IMR-90 (cell line): ENCODE measurements around the gene GMNC. TPM values are rescaled to one million over a fixed set of nuclear protein-coding genes. Genes with fewer than 3 reads are reported as not detected.

Experiments
- ATAC-seq: fragments of 200-7000 bp; cut with Tn5 transposase; 2 replicates; pipeline ENCODE4 v1.9.1; 2020; ENCODE audit warnings: low read depth, mild to moderate bottlenecking, moderate library complexity
- BruUV-seq: library from RNA; stranded (reverse); fragments of 400-500 nt; replicated peaks from 2 replicates; lab custom pipeline; 2021; lab: Mats Ljungman, UMichigan
- CTCF ChIA-PET: fragments of 300-600 bp; formaldehyde crosslinking; extraction: SDS; loops from one replicate; lab custom pipeline; 2021; ENCODE audit warnings: antibody characterized with exemption; lab: Yijun Ruan, JAX
- POLR2A ChIA-PET: fragments of 300-600 bp; sonication (Branson Sonifier 250); formaldehyde crosslinking; loops from one replicate; lab custom pipeline; 2022; ENCODE audit warnings: antibody characterized with exemption; ENCODE audit not compliant: unreplicated experiment; lab: Charles Lee
- DNase-seq: peaks from one replicate; pipeline ENCODE4 v3.0.0; 2013
- H2AFZ ChIP-seq: replicated peaks from 2 replicates; pipeline ENCODE3; 2013; ENCODE audit warnings: low read length, mild to moderate bottlenecking; ENCODE audit not compliant: poor library complexity
- H2AK5ac ChIP-seq: 2 replicates; pipeline ENCODE4 v1.6.1; 2013; ENCODE audit warnings: low read depth, low read length, inconsistent platforms
- H2AK9ac ChIP-seq: replicated peaks from 2 replicates; pipeline ENCODE3; 2013; ENCODE audit warnings: mild to moderate bottlenecking, low read depth, low read length, moderate library complexity; ENCODE audit not compliant: poor library complexity
- H2BK120ac ChIP-seq: 2 replicates; pipeline ENCODE4 v1.6.1; 2013; ENCODE audit warnings: low read depth, low read length, inconsistent platforms
- H2BK15ac ChIP-seq: 3 replicates; pipeline ENCODE4 v1.6.1; 2013; ENCODE audit warnings: low read depth, low read length, inconsistent platforms
- H2BK20ac ChIP-seq: 2 replicates; pipeline ENCODE4 v1.6.1; 2013; ENCODE audit warnings: low read depth, mild to moderate bottlenecking, inconsistent platforms, low read length, moderate library complexity
- H2BK5ac ChIP-seq: 2 replicates; pipeline ENCODE4 v1.6.1; 2013; ENCODE audit warnings: mild to moderate bottlenecking, low read depth, low read length, inconsistent platforms; ENCODE audit not compliant: poor library complexity, severe bottlenecking
- H3K14ac ChIP-seq: replicated peaks from 2 replicates; pipeline ENCODE4 v1.6.1; 2013; ENCODE audit warnings: low read depth, low read length, inconsistent platforms
- H3K18ac ChIP-seq: 2 replicates; pipeline ENCODE4 v1.6.1; 2013; ENCODE audit warnings: low read depth, low read length, control low read depth
- H3K23ac ChIP-seq: 2 replicates; pipeline ENCODE4 v1.6.1; 2013; ENCODE audit warnings: low read depth, low read length, inconsistent platforms
- H3K27ac ChIP-seq: 2 replicates; pipeline ENCODE4 v1.5.1; 2013; ENCODE audit warnings: mild to moderate bottlenecking, control low read depth, low read length; ENCODE audit not compliant: insufficient read depth
- H3K27me3 ChIP-seq: 2 replicates; pipeline ENCODE4 v1.6.1; 2013; ENCODE audit warnings: low read length; ENCODE audit not compliant: control insufficient read depth, insufficient read depth
- H3K36me3 ChIP-seq: 2 replicates; pipeline ENCODE4 v1.6.1; 2013; ENCODE audit warnings: low read length, mixed read lengths; ENCODE audit not compliant: control insufficient read depth, insufficient read depth
- H3K4ac ChIP-seq: 2 replicates; pipeline ENCODE4 v1.6.1; 2013; ENCODE audit warnings: low read depth, low read length, inconsistent platforms
- H3K4me1 ChIP-seq: 2 replicates; pipeline ENCODE4 v1.6.1; 2013; ENCODE audit warnings: low read length, mixed read lengths; ENCODE audit not compliant: control insufficient read depth, insufficient read depth
- H3K4me2 ChIP-seq: 2 replicates; pipeline ENCODE4 v1.6.1; 2013; ENCODE audit warnings: low read depth, mild to moderate bottlenecking, control low read depth, low read length, moderate library complexity
- H3K4me3 ChIP-seq: 2 replicates; pipeline ENCODE4 v1.5.1; 2013; ENCODE audit warnings: low read depth, mild to moderate bottlenecking, control low read depth, low read length, moderate library complexity; ENCODE audit not compliant: insufficient read depth
- H3K56ac ChIP-seq: 2 replicates; pipeline ENCODE4 v1.6.1; 2013; ENCODE audit warnings: low read length, inconsistent platforms; ENCODE audit not compliant: insufficient read depth; ENCODE audit errors: extremely low read depth
- H3K79me1 ChIP-seq, 2 experiments: 2 replicates each; pipeline ENCODE4 v1.6.1; 2013; ENCODE audit warnings: low read length in 2 of 2, inconsistent platforms in 1 of 2, low read depth in 1 of 2
- H3K9ac ChIP-seq: 2 replicates; pipeline ENCODE4 v1.6.1; 2013; ENCODE audit warnings: low read depth, low read length, control low read depth
- H3K9me1 ChIP-seq: 2 replicates; pipeline ENCODE4 v1.6.1; 2013; ENCODE audit warnings: low read length, inconsistent platforms; ENCODE audit not compliant: insufficient read depth
- H3K9me3 ChIP-seq: 2 replicates; pipeline ENCODE4 v1.6.1; 2013; ENCODE audit warnings: low read length; ENCODE audit not compliant: control insufficient read depth, insufficient read depth
- H4K20me1 ChIP-seq: 2 replicates; pipeline ENCODE4 v1.6.1; 2013; ENCODE audit warnings: low read length, inconsistent platforms; ENCODE audit not compliant: insufficient read depth
- H4K5ac ChIP-seq: 2 replicates; pipeline ENCODE4 v1.6.1; 2013; ENCODE audit warnings: mild to moderate bottlenecking, low read depth, low read length, control low read depth
- H4K8ac ChIP-seq, 2 experiments: 2 replicates each; pipeline ENCODE4 v1.6.1; 2013; ENCODE audit warnings: low read depth in 2 of 2, low read length in 2 of 2, control low read depth in 1 of 2, inconsistent platforms in 1 of 2
- H4K91ac ChIP-seq: 2 replicates; pipeline ENCODE4 v1.6.1; 2013; ENCODE audit warnings: low read depth, low read length, inconsistent platforms; ENCODE audit not compliant: insufficient read depth
- CHD1 ChIP-seq: IDR thresholded peaks from 2 replicates; pipeline ENCODE4 v1.6.1; 2012; ENCODE audit warnings: low read depth, low read length, improper control_type of control experiment
- CTCF ChIP-seq: conservative IDR thresholded peaks from 2 replicates; pipeline ENCODE4 v1.5.1; 2012; ENCODE audit warnings: mild to moderate bottlenecking, low read depth, low read length, improper control_type of control experiment
- ELK1 ChIP-seq: fragments of 150-350 bp; IDR thresholded peaks from 2 replicates; pipeline ENCODE4 v1.6.1; 2016; ENCODE audit warnings: low read depth, mild to moderate bottlenecking, low read length, moderate library complexity, borderline replicate concordance
- FOS ChIP-seq: fragments of 150-350 bp; IDR thresholded peaks from 2 replicates; pipeline ENCODE4 v1.6.1; 2016; ENCODE audit warnings: low read depth, low read length
- MXI1 ChIP-seq: IDR thresholded peaks from 2 replicates; pipeline ENCODE4 v1.6.1; 2012; ENCODE audit warnings: low read depth, mild to moderate bottlenecking, low read length, moderate library complexity, borderline replicate concordance
- POLR2A ChIP-seq: IDR thresholded peaks from 2 replicates; pipeline ENCODE4 v1.6.1; 2012; ENCODE audit warnings: mild to moderate bottlenecking, low read depth, low read length
- RCOR1 ChIP-seq: IDR thresholded peaks from 2 replicates; pipeline ENCODE4 v1.6.1; 2012; ENCODE audit warnings: mild to moderate bottlenecking, low read length, improper control_type of control experiment; ENCODE audit not compliant: insufficient replicate concordance
- SMC3 ChIP-seq: fragments of 150-350 bp; IDR thresholded peaks from 2 replicates; pipeline ENCODE4 v1.6.1; 2016; ENCODE audit warnings: low read depth, mild to moderate bottlenecking, antibody characterized with exemption, low read length, moderate library complexity
- WGBS, 2 experiments: methylation state at CpG; one replicate each; pipeline versions ENCODE4 v1.1.5 to v1.1.7; 2013; ENCODE audit warnings: missing lambda C conversion rate in 2 of 2; ENCODE audit not compliant: insufficient read length in 1 of 2; ENCODE audit errors: extremely low coverage in 2 of 2; 5-methylcytosine and 5-hydroxymethylcytosine counted together
- dilution Hi-C: fragments of 300-500 bp; cut with HindIII; formaldehyde crosslinking; loops from one replicate; pipeline ENCODE4 v1.14.3; 2018; ENCODE audit warnings: low sequenced_read_pairs; ENCODE audit not compliant: unreplicated experiment
- in situ Hi-C: fragments of 300-500 bp; cut with MboI; formaldehyde crosslinking; loops from 3 replicates; pipeline ENCODE4 v1.14.3; 2019; ENCODE audit warnings: low sequenced_read_pairs, inconsistent platforms, mixed read lengths
- intact Hi-C: fragments of 100-400 bp; cut with micrococcal nuclease; formaldehyde crosslinking; loops from 2 replicates; pipeline ENCODE4 v1.10.0; 2022
- polyA plus RNA-seq, 3 experiments: library from polyadenylated mRNA; depleted of rRNA; stranded (reverse); fragments of >200 nt; gene quantifications; 2 replicates each; pipeline ENCODE4 v1.2.3, GENCODE V29; 2012; ENCODE audit warnings: low replicate concordance in 1 of 3
- total RNA-seq: library from RNA; depleted of rRNA; stranded (reverse); fragments of >200 nt; gene quantifications from 2 replicates; pipeline ENCODE4 v1.2.3, GENCODE V29; 2012

GMNC gene
- total and polyA plus RNA-seq, 2 of the 4 experiments (the other 2 are of a cell fraction), result 0.15 to 0.18 TPM

- no peak overlapping the region for H2AK5ac ChIP-seq
- H3K23ac ChIP-seq, result no peak overlapping the region
- H4K8ac ChIP-seq, result no peak overlapping the region
- H4K20me1 ChIP-seq, result no peaks in the 10 kb centered on the region
- ChIA-PET CTCF (no interaction called here), POLR2A (no interaction called here)
- H2AK9ac ChIP-seq, result no peak overlapping the region
- no CpG with 5 or more reads among the region's 1 CpG for WGBS, 2 experiments
- no peaks in the 10 kb centered on the region for H3K9me1 ChIP-seq
- H3K4me3 ChIP-seq, result no peak overlapping the region
- H4K5ac ChIP-seq, result no peak overlapping the region
- intact Hi-C loops (no loop called here), in situ Hi-C loops (no loop called here), dilution Hi-C loops (no loop called here)
- no peaks in the 10 kb centered on the region for H3K9me3 ChIP-seq
- no peak overlapping the region for H2BK20ac ChIP-seq
- H3K9ac ChIP-seq, result no peak overlapping the region
- no peak for ATAC-seq
- H3K27ac ChIP-seq, result no peak overlapping the region
- no peak for DNase-seq
- no peaks in the 10 kb centered on the region; the same call in 1 of the 2 replicates for H3K4me1 ChIP-seq
- no peak overlapping the region for H2BK5ac ChIP-seq
- H4K91ac ChIP-seq, result no peak overlapping the region
- no TSS peak for BruUV-seq
- H3K56ac ChIP-seq, result no peak overlapping the region
- H2BK15ac ChIP-seq, result no peak overlapping the region
- no peak overlapping the region for H2BK120ac ChIP-seq
- no peak overlapping the region for H3K18ac ChIP-seq
- H3K79me1 ChIP-seq, result no peaks in the 10 kb centered on the region
- H3K14ac ChIP-seq, result no peak overlapping the region
- no peaks in the 10 kb centered on the region for H3K36me3 ChIP-seq
- no peak overlapping the region for H2AFZ ChIP-seq
- no peaks in the 10 kb centered on the region; the same call in 1 of the 2 replicates for H3K27me3 ChIP-seq
- TF ChIP-seq CTCF (no peak), ELK1 (no peak), POLR2A (no peak), MXI1 (no peak), FOS (no peak), CHD1 (no peak), RCOR1 (no peak), SMC3 (no peak)
- H3K4me2 ChIP-seq, result no peak overlapping the region
- no peak overlapping the region for H3K4ac ChIP-seq
Measured at GRCh38 chr3:190849607-190850006, 12.9 kb downstream of the GMNC start.
